Measurements from ENCODE around the gene NEU4.

Gene NEU4

GRCh38 chr2:241835611-241836010 is 26.6 kb downstream of the NEU4 start:
- DNase-seq: no peak

GRCh38 chr2:241836292-241836691 is 27.3 kb downstream of the NEU4 start:
- no peak for DNase-seq

DNA sequence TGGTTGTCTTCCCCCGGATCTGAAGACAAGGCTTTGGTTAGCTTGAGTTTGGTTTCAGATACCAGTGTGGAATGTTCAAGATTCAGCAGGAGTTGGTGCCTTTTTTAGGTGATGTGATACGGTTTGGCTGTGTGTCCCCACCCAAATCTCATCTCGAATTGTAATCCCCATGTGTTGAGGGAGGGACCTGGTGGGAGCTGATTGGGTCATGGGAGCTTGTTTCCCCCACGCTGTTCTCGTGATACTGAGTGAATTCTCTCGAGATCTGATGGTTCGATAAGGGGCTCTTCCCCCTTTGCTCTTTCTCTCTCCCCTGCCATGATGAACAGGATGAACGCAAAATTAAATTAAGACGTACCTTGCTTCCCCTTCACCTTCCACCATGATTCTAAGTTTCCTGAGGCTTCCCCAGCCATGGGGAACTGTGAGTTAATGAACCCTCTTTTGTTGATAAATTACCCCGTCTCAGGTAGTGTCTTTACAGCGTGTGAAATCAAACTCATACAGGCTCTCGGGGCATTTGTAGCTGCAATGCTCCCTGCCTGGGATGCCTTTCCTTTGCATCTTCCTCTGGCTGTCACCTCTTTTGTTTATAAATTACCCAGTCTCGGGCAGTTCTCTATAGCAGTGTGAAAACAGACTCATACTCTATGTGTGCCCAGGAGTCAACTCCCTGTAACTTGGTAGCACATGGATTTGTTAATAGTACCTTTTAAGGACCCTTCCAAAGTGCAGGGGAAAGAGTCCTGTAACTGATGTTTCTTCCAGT is 28.4 kb downstream of the NEU4 start:
- no peak for DNase-seq

DNA sequence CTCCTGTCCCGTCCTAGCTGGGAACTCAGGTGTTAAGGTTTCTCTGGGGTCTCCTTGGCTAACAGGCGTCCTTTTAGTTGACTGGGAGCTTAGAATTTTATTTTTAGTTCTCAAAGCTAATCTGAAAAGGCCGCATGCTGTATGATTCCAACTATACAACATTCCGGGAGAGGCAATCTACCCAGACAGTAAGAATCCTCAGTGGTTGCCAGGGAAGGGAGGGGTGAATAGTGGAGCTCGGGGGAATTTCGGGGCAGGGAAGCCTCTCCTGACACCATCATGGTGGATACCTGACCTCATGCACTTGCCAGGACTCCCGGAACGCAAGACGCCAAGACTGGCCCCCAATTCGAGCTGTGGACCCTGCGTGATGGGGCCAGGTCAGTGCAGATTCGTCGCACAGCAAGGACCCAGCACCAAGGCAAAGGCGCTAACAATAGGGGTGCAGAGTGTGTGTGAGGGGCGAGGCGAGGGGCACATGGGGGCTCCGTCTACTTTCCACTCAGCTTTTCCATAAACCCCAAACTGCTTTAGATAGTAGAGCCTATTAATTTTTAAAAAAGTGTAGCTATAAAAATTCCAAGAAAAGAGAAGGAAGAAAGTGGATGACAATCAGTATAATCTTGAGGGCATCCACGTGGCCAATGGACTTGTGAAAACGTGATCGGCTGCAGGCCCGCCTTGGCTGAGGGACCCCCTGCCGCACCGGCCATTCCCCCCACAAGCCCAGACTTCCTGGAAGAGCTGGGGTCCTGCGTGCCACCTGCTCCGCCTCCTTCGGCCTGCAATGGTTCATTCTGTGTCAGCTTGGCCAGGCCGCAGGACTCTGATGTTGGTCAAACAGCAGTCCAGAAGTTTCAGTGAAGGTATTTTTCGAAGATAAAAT is 32.4 kb downstream of the NEU4 start:
- no peak for DNase-seq

GRCh38 chr2:241842067-241842415 is 33.0 kb downstream of the NEU4 start:
- DNase-seq: no peak

- DNase-seq: no peak
These were observed 33.7 kb downstream of the NEU4 start for GRCh38 chr2:241842620-241843211.

- DNase-seq: no peak
These were observed 34.5 kb downstream of the NEU4 start for GRCh38 chr2:241843321-241844065.

DNA sequence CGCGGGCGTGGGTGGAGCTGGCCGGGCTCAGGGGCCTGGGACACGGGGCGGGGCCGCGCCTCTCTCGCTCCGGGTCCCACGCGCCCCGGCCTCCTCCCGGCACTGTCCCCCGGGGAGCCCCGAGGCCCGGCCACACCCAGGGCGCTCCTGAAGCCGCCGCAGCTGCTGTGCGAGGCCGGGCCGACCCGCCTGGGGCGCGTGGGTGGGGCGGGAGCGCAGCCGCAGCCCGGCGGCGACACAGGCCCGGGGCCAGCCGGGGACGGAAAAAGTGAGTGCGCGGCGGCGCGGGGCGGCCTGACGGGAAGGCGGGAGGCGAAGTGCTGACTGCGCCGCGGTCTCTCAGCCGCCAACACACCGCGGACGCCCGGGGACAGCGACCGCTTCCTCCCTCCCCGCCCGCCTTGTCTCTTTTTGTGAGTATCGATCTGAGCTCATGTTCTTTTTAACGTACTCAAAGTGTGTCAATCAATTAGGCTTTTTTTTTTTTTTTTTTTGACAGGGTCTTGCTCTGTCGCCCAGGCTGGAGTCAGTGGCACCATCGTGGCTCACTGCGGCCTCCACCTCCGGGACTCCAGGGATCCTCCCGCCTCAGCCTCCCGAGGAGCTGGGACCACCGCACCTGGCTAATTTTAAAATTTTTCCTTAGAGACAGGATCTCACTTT is 35.2 kb downstream of the NEU4 start:
- no peak for DNase-seq

- no peak for DNase-seq
These were observed 36.0 kb downstream of the NEU4 start for GRCh38 chr2:241844831-241845578.

DNA sequence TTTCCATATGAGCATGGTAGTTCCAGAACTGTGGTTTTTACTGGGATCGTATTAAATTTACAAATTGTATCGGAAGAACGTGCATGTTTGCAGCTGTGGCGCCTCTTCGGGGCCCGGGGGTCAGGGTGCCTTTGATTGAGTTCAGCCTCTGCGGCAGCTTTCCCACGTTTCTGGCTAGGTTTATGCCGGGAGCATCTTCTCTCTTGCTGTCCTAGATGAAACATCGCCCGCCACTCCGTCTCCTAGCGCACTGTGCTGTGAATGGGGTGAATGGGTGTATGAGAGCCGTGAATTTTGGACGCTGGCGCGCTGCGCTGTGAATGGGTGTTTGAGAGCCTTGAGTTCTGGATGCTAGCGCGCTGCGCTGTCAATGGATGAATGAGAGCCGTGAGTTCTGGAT is 37.4 kb downstream of the NEU4 start:
- DNase-seq: no peak

DNA sequence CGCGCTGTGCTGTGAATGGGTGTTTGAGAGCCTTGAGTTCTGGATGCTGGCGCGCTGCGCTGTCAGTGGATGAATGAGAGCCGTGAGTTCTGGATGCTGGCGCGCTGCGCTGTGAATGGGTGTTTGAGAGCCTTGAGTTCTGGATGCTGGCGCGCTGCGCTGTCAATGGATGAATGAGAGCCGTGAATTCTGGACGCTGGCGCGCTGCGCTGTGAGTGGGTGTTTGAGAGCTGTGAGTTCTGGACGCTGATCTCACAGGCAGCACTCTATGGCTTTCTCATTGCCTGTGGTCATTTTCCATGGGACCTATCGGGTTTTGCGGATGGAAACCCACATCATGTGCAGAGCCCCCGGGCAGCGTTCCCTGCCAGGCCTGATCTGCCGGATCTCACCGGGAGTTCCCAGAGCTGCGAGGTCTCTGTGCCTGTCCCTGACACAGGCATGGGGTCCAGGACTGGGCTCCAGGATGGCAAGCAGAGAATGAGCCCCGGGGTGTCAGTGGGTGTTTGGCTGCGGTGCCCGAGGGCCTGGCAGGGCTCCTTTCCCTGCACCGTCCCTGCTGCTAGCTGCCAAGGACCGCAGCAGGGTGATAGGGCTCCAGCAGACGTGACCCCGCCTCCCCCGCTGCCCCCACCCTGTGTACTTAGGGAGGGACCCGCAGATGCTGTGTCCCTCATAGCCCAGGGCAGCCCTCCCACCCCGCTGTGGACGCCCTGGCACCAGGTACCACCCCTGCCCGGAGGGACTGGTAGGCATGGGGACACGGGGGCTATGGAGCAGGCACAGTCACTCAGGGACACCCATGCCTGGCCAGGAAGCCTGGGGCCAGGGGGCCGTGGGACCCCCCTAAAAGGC is 40.0 kb downstream of the NEU4 start:
- no peak for DNase-seq

GRCh38 chr2:241849616-241850543 is 40.9 kb downstream of the NEU4 start:
- DNase-seq: no peak

- no peak for DNase-seq
These were observed 41.7 kb downstream of the NEU4 start for GRCh38 chr2:241850544-241851324.

GRCh38 chr2:241851325-241852115 is 42.5 kb downstream of the NEU4 start:
- no peak for DNase-seq

- DNase-seq: no peak
These were observed 43.4 kb downstream of the NEU4 start for GRCh38 chr2:241852116-241852980.

GRCh38 chr2:241852981-241853631 is 44.1 kb downstream of the NEU4 start:
- no peak for DNase-seq
